HCT116 (cell line): Measurements from ENCODE around the gene LAMA4.

ENCODE experiments used
- CEBPB ChIP-seq: IDR thresholded peaks from 2 replicates; pipeline ENCODE4 v1.6.1; 2012; ENCODE audit warnings: low read depth
- CTCF ChIP-seq, 3 experiments: fragments of 200-600 bp in 1 of 3; sonication (generic) in 1 of 3; IDR thresholded peaks in 2 of 3; conservative IDR thresholded peaks in 1 of 3; 2 replicates each; pipeline ENCODE4 v1.5.1; 2012 to 2017; ENCODE audit warnings: low read depth in 2 of 3, low read length in 2 of 3, antibody characterized with exemption in 1 of 3, borderline replicate concordance in 1 of 3, control low read depth in 1 of 3, mild to moderate bottlenecking in 1 of 3, mixed read lengths in 1 of 3, mixed run types in 1 of 3, moderate library complexity in 1 of 3; ENCODE audit not compliant: insufficient read depth in 1 of 3
- POLR2AphosphoS5 ChIP-seq: IDR thresholded peaks from 2 replicates; pipeline ENCODE4 v1.6.1; 2011; ENCODE audit warnings: mild to moderate bottlenecking, low read depth, low read length, moderate library complexity
- RAD21 ChIP-seq: IDR thresholded peaks from 2 replicates; pipeline ENCODE4 v1.6.1; 2012; ENCODE audit warnings: low read depth, mild to moderate bottlenecking

DNA sequence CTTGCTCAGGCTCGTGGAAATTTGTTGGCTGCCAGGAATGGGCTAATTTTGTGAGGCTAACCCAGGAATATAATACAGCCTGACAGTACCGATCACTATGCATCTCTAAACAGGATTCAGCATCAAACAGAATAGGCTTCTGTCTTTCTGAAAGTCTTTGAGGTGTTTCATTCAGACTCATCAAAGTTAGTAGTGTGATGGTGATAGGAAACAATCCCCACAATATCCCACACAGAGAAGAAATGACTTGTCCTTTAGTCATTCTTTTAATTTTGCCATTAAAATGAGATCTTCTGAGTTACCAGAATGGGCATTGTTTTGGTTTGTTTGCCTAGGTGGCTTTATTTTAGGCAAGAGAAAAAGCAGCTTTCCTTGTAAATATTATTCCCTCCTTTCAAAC lies 112.7 kb downstream of the LAMA4 start:
- TF ChIP-seq RAD21 (no peak), POLR2AphosphoS5 (no peak), CEBPB (no peak), CTCF (IDR thresholded peaks at IDR 0.05 in 2 of 3, conservative IDR thresholded peaks at IDR 0.05 in 1 of 3; ENCODE audit: borderline replicate concordance in 1 of 3, insufficient read depth in 1 of 3, low read depth in 2 of 3, low read length in 2 of 3) (no peak)
